Vagina (tissue), 2 donors: ENCODE results near the gene PDCD11. TPM values are rescaled to one million over a fixed set of nuclear protein-coding genes. Genes with fewer than 3 reads are reported as not detected.
"Not testable (repeated sequence)": the region's sequence is repeated elsewhere in the genome, so short reads cannot be mapped to it uniquely, and the experiment has no call there.

ENCODE experiments used
- DNase-seq, 2 donors: peaks; one replicate each; pipeline ENCODE4 v3.0.0-alpha.2; 2017; ENCODE audit errors: extremely low spot score in 2 of 2
- H3K27ac ChIP-seq: fragments of 200-600 bp; sonication (generic); one replicate; pipeline ENCODE4 v1.5.1; 2019
- H3K27me3 ChIP-seq: fragments of 200-600 bp; sonication (generic); one replicate; pipeline ENCODE4 v1.5.1; 2019
- H3K36me3 ChIP-seq, 2 donors: fragments of 200-600 bp; sonication (generic); one replicate each; pipeline ENCODE4 v1.5.1; 2017 to 2019
- H3K4me1 ChIP-seq: fragments of 200-600 bp; sonication (generic); one replicate; pipeline ENCODE4 v1.5.1; 2019
- H3K4me3 ChIP-seq, 2 donors: fragments of 200-600 bp; sonication (generic); 1 replicate in 1 of 2; 2 replicates in 1 of 2; pipeline ENCODE4 v1.5.1; 2016 to 2019
- H3K9me3 ChIP-seq: fragments of 200-600 bp; sonication (generic); one replicate; pipeline ENCODE4 v1.5.1; 2019
- CTCF ChIP-seq, 3 experiments: fragments of 450-650 bp in 2 of 3; fragments of 200-600 bp in 1 of 3; sonication (generic) in 1 of 3; IDR thresholded peaks; one replicate each; pipeline ENCODE4 v1.5.1; 2017 to 2019; ENCODE audit warnings: antibody characterized with exemption in 3 of 3, mild to moderate bottlenecking in 2 of 3, moderate library complexity in 2 of 3
- POLR2A ChIP-seq, 2 donors: fragments of 450-650 bp; IDR thresholded peaks; one replicate each; pipeline ENCODE4 v1.6.1; 2017; ENCODE audit warnings: antibody characterized with exemption in 2 of 2, mild to moderate bottlenecking in 2 of 2, moderate library complexity in 2 of 2
- POLR2AphosphoS5 ChIP-seq, 2 donors: sonication (generic); formaldehyde crosslinking; IDR thresholded peaks; one replicate each; pipeline ENCODE4 v1.9.0; 2017; ENCODE audit warnings: antibody characterized with exemption in 2 of 2, mild to moderate bottlenecking in 2 of 2, low read depth in 1 of 2; ENCODE audit not compliant: insufficient read depth in 1 of 2
- intact Hi-C: fragments of 100-400 bp; cut with DNase I; formaldehyde crosslinking; loops from one replicate; pipeline ENCODE4 v1.15.1; 2023
- total RNA-seq: library from RNA; depleted of rRNA; stranded (reverse); fragments of >200 nt; gene quantifications from one replicate; pipeline ENCODE4 v1.2.3, GENCODE V29; 2016

Gene PDCD11
- total RNA-seq, 1 donor from 2014 or later: 22.8 TPM

- no peak overlapping the region for H3K4me3 ChIP-seq
- intact Hi-C loops: no loop called here
These were observed 43.1 kb upstream of the PDCD11 start for GRCh38 chr10:103353281-103353680.

DNA sequence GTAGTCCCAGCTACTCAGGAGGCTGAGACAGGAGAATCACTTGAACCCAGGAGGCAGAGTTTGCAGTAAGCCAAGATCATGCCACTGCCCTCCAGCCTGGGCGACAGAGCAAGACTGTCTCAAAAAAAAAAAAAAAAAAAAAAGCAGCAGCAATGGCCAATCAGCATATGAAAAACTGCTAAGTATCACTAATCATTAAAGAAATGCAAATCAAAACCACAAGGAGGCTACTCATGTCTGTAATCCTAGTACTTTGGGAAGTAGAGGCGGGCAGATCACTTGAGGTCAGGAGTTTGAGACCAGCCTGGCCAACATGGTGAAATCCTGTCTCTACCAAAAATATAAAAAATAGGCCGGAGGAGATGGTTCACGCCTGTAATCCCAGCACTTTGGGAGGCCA, 41.9 kb upstream of the PDCD11 start:
- H3K9me3 ChIP-seq, H3K36me3 ChIP-seq, H3K4me1 ChIP-seq, H3K27ac ChIP-seq, H3K4me3 ChIP-seq, H3K27me3 ChIP-seq, intact Hi-C loops: not testable (repeated sequence)
- peak in 1 of 2 donors; percentile 3 for DNase-seq

More at GRCh38 chr10:103353281-103353680, 43.1 kb upstream of the PDCD11 start:
- H3K27me3 ChIP-seq: no peaks in the 10 kb centered on the region
- peaks cover 13% of the 10 kb centered on the region for H3K4me1 ChIP-seq
- DNase-seq: peak in 1 of 2 donors; percentile 16
- H3K27ac ChIP-seq: no peak overlapping the region
- no peak for TF ChIP-seq POLR2A (IDR thresholded peaks at IDR 0.05)
- TF ChIP-seq CTCF (IDR thresholded peaks at IDR 0.05): no peak
- TF ChIP-seq POLR2AphosphoS5 (IDR thresholded peaks at IDR 0.05; ENCODE audit: insufficient read depth in 1 of 2, low read depth in 1 of 2): no peak
- peaks cover 0 to under 1% of the 10 kb centered on the region in 2 donors for H3K36me3 ChIP-seq
- H3K9me3 ChIP-seq: no peaks in the 10 kb centered on the region

DNA sequence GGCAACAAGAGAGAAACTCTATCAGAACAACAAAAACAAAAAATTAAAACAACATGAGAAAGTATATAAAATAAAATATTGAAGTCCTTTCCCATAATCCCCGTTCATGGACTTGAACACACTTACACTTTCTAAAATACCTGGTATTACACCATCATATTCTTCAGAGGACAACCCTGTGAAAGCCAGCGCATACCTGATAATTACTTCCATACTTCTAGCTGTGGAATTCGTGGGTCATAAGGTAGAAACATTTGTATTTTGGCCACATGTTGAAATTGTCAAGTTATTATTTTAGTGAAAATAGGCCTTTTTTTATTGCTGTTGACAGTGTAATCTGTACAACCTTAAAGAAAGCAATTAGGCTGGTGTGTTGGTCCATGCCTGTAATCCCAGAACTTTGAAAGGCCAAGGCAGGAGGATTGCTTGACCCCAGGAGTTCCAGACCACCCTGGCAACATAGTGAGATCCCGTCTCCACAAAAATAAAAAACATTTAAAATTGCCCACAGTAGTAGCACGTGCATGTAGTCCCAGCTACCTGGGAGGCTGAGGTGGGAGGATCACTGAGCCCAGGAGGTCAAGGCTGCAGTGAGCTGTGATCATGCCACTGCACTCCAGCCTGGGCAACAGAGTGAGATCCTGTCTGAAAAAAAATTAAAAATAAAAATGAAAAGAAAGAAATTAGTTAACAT, 40.4 kb upstream of the PDCD11 start:
- no peaks in the 10 kb centered on the region for H3K4me1 ChIP-seq
- no peak for TF ChIP-seq POLR2A (IDR thresholded peaks at IDR 0.05)
- TF ChIP-seq POLR2AphosphoS5 (IDR thresholded peaks at IDR 0.05; ENCODE audit: insufficient read depth in 1 of 2, low read depth in 1 of 2): no peak
- TF ChIP-seq CTCF (IDR thresholded peaks at IDR 0.05): no peak
- no peaks in the 10 kb centered on the region for H3K9me3 ChIP-seq
- peak in 1 of 2 donors; percentile 18 for DNase-seq
- intact Hi-C loops: no loop called here
- H3K27ac ChIP-seq: no peak overlapping the region
- no peaks in the 10 kb centered on the region for H3K36me3 ChIP-seq
- no peaks in the 10 kb centered on the region for H3K27me3 ChIP-seq
- no peak overlapping the region for H3K4me3 ChIP-seq

GRCh38 chr10:103359493-103359892, 36.9 kb upstream of the PDCD11 start:
- H3K4me1 ChIP-seq, H3K4me3 ChIP-seq, H3K27me3 ChIP-seq, H3K27ac ChIP-seq, H3K36me3 ChIP-seq, H3K9me3 ChIP-seq, DNase-seq, intact Hi-C loops: not testable (repeated sequence)

- H3K36me3 ChIP-seq, H3K27ac ChIP-seq, intact Hi-C loops, DNase-seq, H3K9me3 ChIP-seq, H3K27me3 ChIP-seq, H3K4me1 ChIP-seq, H3K4me3 ChIP-seq: not testable (repeated sequence)
These were observed 35.6 kb upstream of the PDCD11 start for GRCh38 chr10:103360791-103361190.

GRCh38 chr10:103367379-103367781, 29.0 kb upstream of the PDCD11 start:
- peak overlapping the region; percentile 67 to 83 for H3K4me3 ChIP-seq
- H3K4me1 ChIP-seq: peaks cover 22% of the 10 kb centered on the region
- no peaks in the 10 kb centered on the region for H3K27me3 ChIP-seq
- H3K9me3 ChIP-seq: no peaks in the 10 kb centered on the region
- intact Hi-C loops: no loop called here
- DNase-seq: no peak
- no peaks in the 10 kb centered on the region for H3K36me3 ChIP-seq
- peak overlapping the region; percentile 89 for H3K27ac ChIP-seq
- TF ChIP-seq CTCF (IDR thresholded peaks at IDR 0.05) (no peak), POLR2AphosphoS5 (IDR thresholded peaks at IDR 0.05; ENCODE audit: insufficient read depth in 1 of 2, low read depth in 1 of 2) (no peak), POLR2A (IDR thresholded peaks at IDR 0.05) (no peak)
